ENCODE results near the gene FHIT.
"Not testable (repeated sequence)": the region's sequence is repeated elsewhere in the genome, so short reads cannot be mapped to it uniquely, and the experiment has no call there.

The FHIT gene

GRCh38 chr3:59816312-59816711 lies 1434.9 kb downstream of the FHIT start:
- peaks cover 6 to 7% of the 10 kb centered on the region in 2 donors for H3K9me3 Mint-ChIP-seq
- no peak overlapping the region for H3K27ac Mint-ChIP-seq
- H3K4me3 Mint-ChIP-seq, result no peak overlapping the region
- no peaks in the 10 kb centered on the region for H3K27me3 Mint-ChIP-seq
- ATAC-seq (no peak), DNase-seq (no peak)
- H3K4me1 Mint-ChIP-seq, result no peaks in the 10 kb centered on the region

- H3K9me3 Mint-ChIP-seq, result no peaks in the 10 kb centered on the region
- no peak overlapping the region for H3K27ac Mint-ChIP-seq
- H3K27me3 Mint-ChIP-seq, result no peaks in the 10 kb centered on the region
- no peak for ATAC-seq
- no peak overlapping the region for H3K4me3 Mint-ChIP-seq
- peaks cover 8% of the 10 kb centered on the region for H3K4me1 Mint-ChIP-seq
- DNase-seq, result no peak
These were observed 1438.1 kb downstream of the FHIT start for GRCh38 chr3:59813148-59813538.

GRCh38 chr3:59812237-59813147 lies 1438.8 kb downstream of the FHIT start:
- H3K4me3 Mint-ChIP-seq, result no peak overlapping the region
- no peaks in the 10 kb centered on the region for H3K27me3 Mint-ChIP-seq
- no peak for ATAC-seq
- DNase-seq, result no peak
- no peak overlapping the region for H3K27ac Mint-ChIP-seq
- H3K9me3 Mint-ChIP-seq, result no peaks in the 10 kb centered on the region
- peaks cover 8% of the 10 kb centered on the region for H3K4me1 Mint-ChIP-seq

- DNase-seq (no peak), ATAC-seq (no peak)
- no peak overlapping the region for H3K27ac Mint-ChIP-seq
- H3K4me3 Mint-ChIP-seq, result no peak overlapping the region
- H3K4me1 Mint-ChIP-seq, result peaks cover 8% of the 10 kb centered on the region
- H3K27me3 Mint-ChIP-seq, result no peaks in the 10 kb centered on the region
- H3K9me3 Mint-ChIP-seq, result no peaks in the 10 kb centered on the region
These were observed 1440.1 kb downstream of the FHIT start for GRCh38 chr3:59811160-59811559.

GRCh38 chr3:59810606-59811005 lies 1440.6 kb downstream of the FHIT start:
- Mint-ChIP-seq H3K27ac (no peak overlapping the region), H3K27me3 (no peaks in the 10 kb centered on the region), H3K4me1 (peaks cover 8% of the 10 kb centered on the region), H3K4me3 (no peak overlapping the region), H3K9me3 (no peaks in the 10 kb centered on the region)
- ATAC-seq (no peak), DNase-seq (no peak)

GRCh38 chr3:59809710-59810444 lies 1441.4 kb downstream of the FHIT start:
- H3K27ac Mint-ChIP-seq, result peak overlapping the region; percentile 72 to 78
- no peak for ATAC-seq
- DNase-seq, result no peak

GRCh38 chr3:59809016-59809415 lies 1442.2 kb downstream of the FHIT start:
- Mint-ChIP-seq H3K4me3 (no peak overlapping the region), H3K9me3 (no peaks in the 10 kb centered on the region), H3K27me3 (no peaks in the 10 kb centered on the region), H3K4me1 (peaks cover 8% of the 10 kb centered on the region), H3K27ac (no peak overlapping the region)
- DNase-seq (no peak), ATAC-seq (no peak)

More at GRCh38 chr3:59809710-59810444, 1441.4 kb downstream of the FHIT start:
- no peak overlapping the region for H3K4me3 Mint-ChIP-seq
- H3K9me3 Mint-ChIP-seq, result no peaks in the 10 kb centered on the region
- H3K27me3 Mint-ChIP-seq, result no peaks in the 10 kb centered on the region
- peaks cover 8% of the 10 kb centered on the region for H3K4me1 Mint-ChIP-seq

- DNase-seq (no peak), ATAC-seq (no peak)
- no peaks in the 10 kb centered on the region for H3K9me3 Mint-ChIP-seq
- no peak overlapping the region for H3K4me3 Mint-ChIP-seq
- peaks cover 8% of the 10 kb centered on the region for H3K4me1 Mint-ChIP-seq
- no peaks in the 10 kb centered on the region for H3K27me3 Mint-ChIP-seq
- H3K27ac Mint-ChIP-seq, result no peak overlapping the region
These were observed 1442.8 kb downstream of the FHIT start for GRCh38 chr3:59808446-59808845.

- H3K4me3 Mint-ChIP-seq, result no peak overlapping the region
- no peak for DNase-seq
- H3K27ac Mint-ChIP-seq, result no peak overlapping the region
- no peak for ATAC-seq
- H3K9me3 Mint-ChIP-seq, result no peaks in the 10 kb centered on the region
- H3K27me3 Mint-ChIP-seq, result no peaks in the 10 kb centered on the region
- peaks cover 12% of the 10 kb centered on the region for H3K4me1 Mint-ChIP-seq
These were observed 1448.0 kb downstream of the FHIT start for GRCh38 chr3:59803268-59803667.

GRCh38 chr3:59802453-59802852 lies 1448.8 kb downstream of the FHIT start:
- DNase-seq, H3K9me3 Mint-ChIP-seq, H3K4me3 Mint-ChIP-seq, H3K27me3 Mint-ChIP-seq, ATAC-seq: not testable (repeated sequence)
- Mint-ChIP-seq H3K4me1 (peaks cover 12% of the 10 kb centered on the region), H3K27ac (peak overlapping the region in 1 of 2 donors; percentile 9)

GRCh38 chr3:59802045-59802444 lies 1449.2 kb downstream of the FHIT start:
- no peak for ATAC-seq
- no peaks in the 10 kb centered on the region for H3K27me3 Mint-ChIP-seq
- H3K4me1 Mint-ChIP-seq, result peaks cover 12% of the 10 kb centered on the region

GRCh38 chr3:59800481-59800880 lies 1450.8 kb downstream of the FHIT start:
- ATAC-seq (no peak), DNase-seq (no peak)
- no peaks in the 10 kb centered on the region for H3K27me3 Mint-ChIP-seq
- H3K4me1 Mint-ChIP-seq, result peaks cover 12% of the 10 kb centered on the region
- no peaks in the 10 kb centered on the region for H3K9me3 Mint-ChIP-seq
- no peak overlapping the region for H3K4me3 Mint-ChIP-seq
- peak overlapping the region in 1 of 2 donors; percentile 42 for H3K27ac Mint-ChIP-seq

More at GRCh38 chr3:59802045-59802444, 1449.2 kb downstream of the FHIT start:
- no peaks in the 10 kb centered on the region for H3K9me3 Mint-ChIP-seq
- no peak overlapping the region for H3K27ac Mint-ChIP-seq
- no peak overlapping the region for H3K4me3 Mint-ChIP-seq
- DNase-seq, result no peak

GRCh38 chr3:59798372-59799086 lies 1452.7 kb downstream of the FHIT start:
- DNase-seq (no peak), ATAC-seq (no peak)
- Mint-ChIP-seq H3K27ac (no peak overlapping the region), H3K4me1 (peaks cover 12% of the 10 kb centered on the region), H3K9me3 (no peaks in the 10 kb centered on the region), H3K27me3 (no peaks in the 10 kb centered on the region), H3K4me3 (no peak overlapping the region)

GRCh38 chr3:59797533-59797932 lies 1453.7 kb downstream of the FHIT start:
- Mint-ChIP-seq H3K4me3 (no peak overlapping the region), H3K27ac (no peak overlapping the region)
- ATAC-seq, result no peak

GRCh38 chr3:59796456-59796855 lies 1454.8 kb downstream of the FHIT start:
- H3K27me3 Mint-ChIP-seq, result no peaks in the 10 kb centered on the region
- ATAC-seq (no peak), DNase-seq (no peak)
- H3K4me1 Mint-ChIP-seq, result peaks cover 6% of the 10 kb centered on the region
- no peak overlapping the region for H3K27ac Mint-ChIP-seq
- no peaks in the 10 kb centered on the region for H3K9me3 Mint-ChIP-seq
- H3K4me3 Mint-ChIP-seq, result no peak overlapping the region

More at GRCh38 chr3:59797533-59797932, 1453.7 kb downstream of the FHIT start:
- H3K27me3 Mint-ChIP-seq, result no peaks in the 10 kb centered on the region
- peaks cover 9% of the 10 kb centered on the region for H3K4me1 Mint-ChIP-seq
- no peaks in the 10 kb centered on the region for H3K9me3 Mint-ChIP-seq
- DNase-seq, result no peak
